WI38 (cell line): ENCODE results near the gene COL4A2.

Source experiments
- H3K4me3 ChIP-seq: 2 replicates; pipeline ENCODE4 v1.5.1; 2011; ENCODE audit warnings: low read depth, mild to moderate bottlenecking, control low read depth, low read length
- CTCF ChIP-seq: IDR thresholded peaks from 2 replicates; pipeline ENCODE4 v1.5.1; 2012; ENCODE audit warnings: low read depth, mild to moderate bottlenecking, control low read depth, low read length

COL4A2 gene

GRCh38 chr13:110266983-110267382 lies 40.1 kb upstream of the COL4A2 start:
- H3K4me3 ChIP-seq: no peak overlapping the region
- no peak for TF ChIP-seq CTCF

- TF ChIP-seq CTCF: no peak
- no peak overlapping the region for H3K4me3 ChIP-seq
Measured at GRCh38 chr13:110268061-110268460, 39.0 kb upstream of the COL4A2 start.

- H3K4me3 ChIP-seq: no peak overlapping the region
- TF ChIP-seq CTCF: no peak
Measured at GRCh38 chr13:110268576-110269185, 38.4 kb upstream of the COL4A2 start.

GRCh38 chr13:110269509-110270185 lies 37.4 kb upstream of the COL4A2 start:
- no peak overlapping the region for H3K4me3 ChIP-seq
- no peak for TF ChIP-seq CTCF

GRCh38 chr13:110270507-110270906 lies 36.6 kb upstream of the COL4A2 start:
- H3K4me3 ChIP-seq: no peak overlapping the region
- no peak for TF ChIP-seq CTCF

- no peak overlapping the region for H3K4me3 ChIP-seq
- TF ChIP-seq CTCF: no peak
Measured at GRCh38 chr13:110271313-110271712, 35.8 kb upstream of the COL4A2 start.

GRCh38 chr13:110272227-110272626 lies 34.9 kb upstream of the COL4A2 start:
- no peak for TF ChIP-seq CTCF
- no peak overlapping the region for H3K4me3 ChIP-seq
